Measurements from ENCODE around the gene POLK. TPM values are rescaled to one million over a fixed set of nuclear protein-coding genes. Genes with fewer than 3 reads are reported as not detected.

The POLK gene
- polyA plus RNA-seq, 1 of the 3 experiments (the other 2 are of a cell fraction) = 5.5 TPM

- no peak for TF ChIP-seq IRF3 (IDR thresholded peaks at IDR 0.05; ENCODE audit: low read depth, low read length)
Observed at GRCh38 chr5:75512383-75513074, 838 bp downstream of the POLK start (continued).

- H3K9me2 ChIP-seq = no peaks in the 10 kb centered on the region
- 88% methylated on average over 1 of the region's 1 CpG for WGBS (ENCODE audit: low lambda C conversion rate)
- DNase-seq = no peak
- H3K36me3 ChIP-seq (replicated peaks in 1 of 2; ENCODE audit: control insufficient read depth in 1 of 2, insufficient read depth in 2 of 2, low read length in 1 of 2) = peaks cover 0 to 5% of the 10 kb centered on the region in 2 experiments
- H3K9me3 ChIP-seq = no peaks in the 10 kb centered on the region
- no peaks in the 10 kb centered on the region for H3K27me3 ChIP-seq (ENCODE audit: insufficient read depth)
- H2AFZ ChIP-seq (ENCODE audit: low read depth) = no peak overlapping the region
- H4K20me1 ChIP-seq (ENCODE audit: insufficient read depth) = peaks cover 2% of the 10 kb centered on the region; the same call in 1 of the 2 replicates
- H3K4me2 ChIP-seq = peak overlapping the region; percentile 73
- ChIA-PET CTCF (no interaction called here), POLR2A (no interaction called here)
- no peak overlapping the region for H3K9ac ChIP-seq
- peaks cover 92% of the 10 kb centered on the region for H3K79me2 ChIP-seq (ENCODE audit: insufficient read depth)
- peak overlapping the region in 1 of 2 experiments; percentile 17; a peak in 1 of 4 replicates for H3K4me3 ChIP-seq (ENCODE audit: low read depth in 2 of 2, low read length in 1 of 2)
- TF ChIP-seq FOXJ3 (CRISPR knock-in tag; IDR thresholded peaks at IDR 0.05) = no peak
- no peak for TF ChIP-seq FOXM1 (IDR thresholded peaks at IDR 0.05; ENCODE audit: low read depth)
- TF ChIP-seq RCOR1 (IDR thresholded peaks at IDR 0.05; ENCODE audit: low read length) = no peak
- no peak for TF ChIP-seq TCF12 (IDR thresholded peaks at IDR 0.05)
- TF ChIP-seq RFX5 (IDR thresholded peaks at IDR 0.05; ENCODE audit: low read length) = no peak
- TF ChIP-seq REST (IDR thresholded peaks at IDR 0.05; ENCODE audit: low read depth, low read length) = no peak
- no peak for TF ChIP-seq GATA2 (CRISPR knock-in tag; IDR thresholded peaks at IDR 0.05)
- TF ChIP-seq MXI1 (IDR thresholded peaks at IDR 0.05; ENCODE audit: low read depth, low read length) = no peak
- no peak for TF ChIP-seq NRF1 (IDR thresholded peaks at IDR 0.05; ENCODE audit: low read depth, low read length)
- peaks cover 10% of the 10 kb centered on the region for H3F3A ChIP-seq (replicated peaks; ENCODE audit: insufficient read depth)
- H3K27ac ChIP-seq (ENCODE audit: low read depth in 2 of 2, low read length in 1 of 2) = no peak overlapping the region
- peaks cover 3 to 7% of the 10 kb centered on the region in 2 experiments; a peak in 3 of 4 replicates for H3K4me1 ChIP-seq (ENCODE audit: control insufficient read depth in 1 of 2, insufficient read depth in 2 of 2, low read depth in 1 of 2, low read length in 1 of 2)
Observed at GRCh38 chr5:75513841-75514240, 2.1 kb downstream of the POLK start.
